GM12874 (cell line): ENCODE measurements around the gene GRK5.

Experiments
- CTCF ChIP-seq: IDR thresholded peaks from 2 replicates; pipeline ENCODE4 v1.5.1; 2011; ENCODE audit warnings: low read depth, mild to moderate bottlenecking, control low read depth, low read length, moderate library complexity; ENCODE audit not compliant: insufficient read depth

GRK5 gene

GRCh38 chr10:119419931-119420330 lies 212.6 kb downstream of the GRK5 start:
- no peak for TF ChIP-seq CTCF

GRCh38 chr10:119420950-119421875 lies 213.8 kb downstream of the GRK5 start:
- no peak for TF ChIP-seq CTCF

- no peak for TF ChIP-seq CTCF
Observed at GRCh38 chr10:119421891-119422681, 214.7 kb downstream of the GRK5 start.

GRCh38 chr10:119422682-119423509 lies 215.5 kb downstream of the GRK5 start:
- TF ChIP-seq CTCF, result no peak

- TF ChIP-seq CTCF, result no peak
Observed at GRCh38 chr10:119423510-119424257, 216.3 kb downstream of the GRK5 start.

GRCh38 chr10:119424258-119424975 lies 217.0 kb downstream of the GRK5 start:
- TF ChIP-seq CTCF, result no peak
